ENCODE results near the gene NT5C1B.
"Not testable (repeated sequence)": the region's sequence is repeated elsewhere in the genome, so short reads cannot be mapped to it uniquely, and the experiment has no call there.

Gene NT5C1B
- total RNA-seq, result 0 to 0.04 reads per million in 2 experiments

- DNase-seq (ENCODE audit: low read depth), result no peak
Measured at GRCh38 chr2:18589354-18589753, at the start of gene NT5C1B. Gene NT5C1B (minus strand): TSS chr2:18589569. CDS start chr2:18589468, 101 bp downstream.

DNA sequence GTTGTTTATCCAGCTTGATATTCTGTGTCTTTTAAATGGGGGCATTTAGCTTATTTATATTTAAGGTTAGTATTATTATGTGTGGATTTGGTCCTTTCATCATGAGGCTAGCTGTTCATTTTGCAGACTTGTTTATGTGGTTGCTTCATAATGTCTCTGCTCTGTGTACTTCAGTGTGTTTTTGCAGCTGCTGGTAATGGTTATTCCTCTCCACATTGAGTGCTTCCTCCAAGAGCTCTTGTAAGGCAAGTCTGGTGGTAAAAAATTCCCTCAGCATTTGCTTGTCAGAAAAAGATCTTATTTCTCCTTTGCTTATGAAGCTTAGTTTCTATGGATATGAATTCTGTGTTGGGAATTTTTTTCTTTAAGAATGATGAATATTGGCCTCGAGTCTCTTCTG, 47.8 kb upstream of the NT5C1B start:
- DNase-seq (ENCODE audit: low read depth), result no peak

DNA sequence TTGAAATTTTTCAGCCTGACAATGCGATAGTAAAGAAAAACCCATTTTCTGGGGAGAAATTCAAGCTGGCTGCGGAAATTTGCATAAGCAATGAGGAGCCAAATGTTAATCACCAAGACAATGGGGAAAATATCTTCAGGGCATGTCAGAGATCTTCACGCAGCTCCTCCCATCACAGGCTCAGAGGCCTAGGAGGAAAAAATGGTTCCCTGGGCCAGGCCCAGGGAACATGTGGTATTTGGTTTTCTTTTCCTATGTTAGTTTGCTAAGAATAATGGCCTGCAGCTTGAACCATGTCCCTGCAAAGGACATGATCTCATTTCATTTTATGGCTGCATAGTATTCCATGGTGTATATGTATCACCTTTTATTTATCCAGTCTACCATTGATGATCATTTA, 43.3 kb upstream of the NT5C1B start:
- not testable (repeated sequence) for DNase-seq (ENCODE audit: low read depth)

DNA sequence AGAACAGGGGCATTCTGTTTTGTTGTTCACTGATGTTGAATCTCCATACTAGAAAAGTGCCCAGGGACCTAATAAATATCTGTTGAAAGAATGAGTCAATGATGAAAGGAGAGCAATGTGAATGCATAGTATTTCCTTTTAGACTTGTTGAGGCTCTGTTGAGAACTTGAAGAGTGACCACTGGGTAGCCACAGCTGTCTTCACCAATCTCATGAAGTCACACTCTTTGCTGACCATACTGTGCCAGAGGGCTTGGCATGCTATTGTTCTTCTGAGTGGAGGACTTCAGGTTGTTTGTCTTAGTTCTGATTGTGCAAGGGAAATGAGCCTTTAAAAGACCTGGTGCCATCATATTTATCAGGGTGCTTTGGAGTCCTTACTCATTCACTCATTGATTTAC, 41.6 kb upstream of the NT5C1B start:
- no peak for DNase-seq (ENCODE audit: low read depth)

DNA sequence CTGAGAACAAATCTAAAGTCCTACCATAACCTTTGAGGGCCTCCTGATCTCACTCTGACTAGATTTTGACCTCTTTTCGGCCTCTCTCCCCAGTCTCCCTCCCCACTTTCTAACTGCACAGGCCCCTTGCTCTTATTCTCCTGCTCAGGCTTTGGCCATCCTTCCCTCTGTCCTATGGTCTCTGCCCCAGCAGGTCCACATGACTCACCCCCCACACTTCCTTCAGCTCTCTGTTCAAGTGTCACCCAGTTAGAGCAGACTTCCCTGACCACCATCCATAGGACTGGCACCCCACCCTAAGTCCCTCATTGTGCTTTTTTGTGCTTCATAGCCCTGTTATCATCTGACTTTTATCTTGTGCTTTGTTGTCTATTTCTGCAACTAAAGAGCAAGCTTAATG, 41.2 kb upstream of the NT5C1B start:
- no peak for DNase-seq (ENCODE audit: low read depth)

- no peak for DNase-seq (ENCODE audit: low read depth)
Measured at GRCh38 chr2:18630101-18630500, 40.7 kb upstream of the NT5C1B start.

- DNase-seq (ENCODE audit: low read depth), result no peak
Measured at GRCh38 chr2:18626958-18627650, 37.7 kb upstream of the NT5C1B start.

DNA sequence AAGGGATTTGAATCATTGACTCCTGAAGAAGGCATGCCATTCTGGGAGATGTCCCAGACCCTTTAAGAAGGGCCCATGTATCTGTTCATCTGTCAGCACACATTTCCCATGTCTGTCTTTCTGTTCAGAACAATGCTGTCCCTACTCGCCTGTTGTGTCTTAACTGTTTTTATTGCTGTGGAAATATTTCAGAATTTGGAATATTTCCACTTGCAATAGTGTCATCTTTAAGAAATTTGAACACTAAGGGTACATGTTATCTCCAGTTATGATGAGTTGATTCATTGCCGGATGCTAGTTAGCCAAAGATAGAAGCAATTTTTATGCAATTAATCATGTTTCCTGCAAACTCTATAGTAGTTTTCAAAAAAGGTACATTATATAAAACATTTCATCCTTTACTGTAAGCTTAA, 36.9 kb upstream of the NT5C1B start:
- DNase-seq (ENCODE audit: low read depth), result no peak

DNA sequence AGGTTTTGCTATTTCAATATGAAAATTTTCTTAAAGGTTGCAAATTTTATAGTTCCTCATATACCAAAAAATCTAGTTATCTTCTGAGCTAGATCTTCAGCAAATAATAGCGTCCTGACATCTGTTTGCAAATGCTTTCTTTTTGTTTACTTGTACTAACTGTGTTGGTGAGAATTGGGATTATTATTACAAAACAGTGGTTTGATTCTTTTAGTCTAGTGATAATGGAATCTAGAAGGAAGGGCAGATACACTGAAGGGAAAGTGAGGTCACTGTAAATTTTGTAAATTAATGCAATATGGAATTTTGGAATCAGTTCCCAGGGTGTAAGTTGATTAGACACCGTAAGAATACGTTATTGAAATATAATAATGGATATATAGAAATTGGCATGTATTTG, 36.2 kb upstream of the NT5C1B start:
- no peak for DNase-seq (ENCODE audit: low read depth)

DNA sequence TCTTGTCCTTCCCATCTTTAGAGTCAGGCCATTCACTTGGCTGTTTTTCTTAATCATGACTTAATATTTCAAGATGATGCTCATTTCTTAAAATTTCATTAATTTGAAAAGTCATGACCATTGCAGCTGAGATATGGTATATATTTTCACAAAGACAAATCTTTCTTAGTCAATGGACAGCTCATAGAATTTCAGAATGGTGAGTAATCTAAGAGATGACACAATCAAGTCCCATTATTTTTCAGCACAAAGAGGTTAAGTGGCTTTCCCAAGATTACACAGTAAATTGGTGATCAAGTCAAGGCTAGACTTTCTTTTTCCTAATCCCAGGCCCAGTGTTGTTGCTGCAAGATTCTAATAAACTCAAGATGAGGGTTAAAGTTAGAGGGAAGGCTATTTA, 34.4 kb upstream of the NT5C1B start:
- no peak for DNase-seq (ENCODE audit: low read depth)

- no peak for DNase-seq (ENCODE audit: low read depth)
Measured at GRCh38 chr2:18620867-18621632, 31.7 kb upstream of the NT5C1B start.

DNA sequence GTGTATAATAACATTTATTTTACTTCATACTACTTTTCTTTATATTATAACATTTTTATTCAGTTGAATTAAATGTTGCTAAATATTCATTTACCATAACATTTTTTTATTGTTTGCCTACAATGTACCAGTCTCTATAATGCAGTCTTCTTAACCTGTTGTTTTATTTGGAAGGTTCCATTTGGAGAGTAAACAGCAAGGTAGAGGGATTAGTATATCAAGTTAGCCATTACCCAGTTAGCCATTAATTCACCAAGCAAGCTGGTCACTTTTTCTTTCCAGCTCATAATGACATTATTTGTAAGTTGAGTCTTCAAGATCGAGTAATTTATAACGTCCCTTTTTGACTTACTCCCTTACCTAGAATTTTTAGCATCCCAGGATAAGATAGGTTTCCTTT, 29.7 kb upstream of the NT5C1B start:
- no peak for DNase-seq (ENCODE audit: low read depth)

DNA sequence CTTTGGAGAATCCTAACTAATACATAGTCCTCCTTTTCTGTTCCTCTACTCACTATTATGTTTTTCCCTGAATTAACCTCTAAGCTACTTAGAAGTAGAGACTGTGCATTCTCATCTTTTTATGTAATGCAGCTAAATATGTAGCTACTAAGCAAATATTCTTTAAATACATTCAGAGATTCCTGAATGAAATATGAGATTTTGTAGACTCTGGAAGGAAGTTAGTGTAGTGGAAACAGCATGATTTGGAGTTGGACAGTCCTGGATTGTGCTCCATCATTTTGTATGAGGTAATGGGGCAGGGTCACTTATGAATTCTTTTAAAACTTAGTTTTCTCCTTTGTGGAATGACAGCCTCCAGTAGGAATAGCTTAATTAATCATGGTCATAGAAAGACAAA, 24.7 kb upstream of the NT5C1B start:
- no peak for DNase-seq (ENCODE audit: low read depth)

- DNase-seq (ENCODE audit: low read depth), result no peak
Measured at GRCh38 chr2:18612133-18612532, 22.8 kb upstream of the NT5C1B start.

GRCh38 chr2:18611604-18612003, 22.2 kb upstream of the NT5C1B start:
- DNase-seq (ENCODE audit: low read depth), result no peak

DNA sequence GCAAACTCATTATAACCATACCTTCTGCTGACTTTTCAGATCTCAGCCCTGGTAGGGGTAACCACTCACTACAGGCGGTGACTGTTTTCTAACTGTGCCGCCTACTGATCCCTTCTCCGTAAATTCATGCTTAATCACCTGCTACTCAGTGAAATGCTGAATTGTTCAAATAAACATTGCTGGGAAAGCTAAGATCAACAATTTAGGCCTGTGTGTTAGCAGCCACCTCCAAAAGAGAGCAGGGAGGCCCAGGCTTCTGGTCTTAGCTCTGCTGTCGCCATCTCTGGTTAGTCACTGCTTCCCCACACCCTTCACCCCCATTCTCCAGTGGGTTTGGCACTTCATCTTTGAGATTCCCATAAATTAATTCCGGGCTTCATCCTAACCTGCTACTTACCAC, 21.8 kb upstream of the NT5C1B start:
- DNase-seq (ENCODE audit: low read depth), result no peak

DNA sequence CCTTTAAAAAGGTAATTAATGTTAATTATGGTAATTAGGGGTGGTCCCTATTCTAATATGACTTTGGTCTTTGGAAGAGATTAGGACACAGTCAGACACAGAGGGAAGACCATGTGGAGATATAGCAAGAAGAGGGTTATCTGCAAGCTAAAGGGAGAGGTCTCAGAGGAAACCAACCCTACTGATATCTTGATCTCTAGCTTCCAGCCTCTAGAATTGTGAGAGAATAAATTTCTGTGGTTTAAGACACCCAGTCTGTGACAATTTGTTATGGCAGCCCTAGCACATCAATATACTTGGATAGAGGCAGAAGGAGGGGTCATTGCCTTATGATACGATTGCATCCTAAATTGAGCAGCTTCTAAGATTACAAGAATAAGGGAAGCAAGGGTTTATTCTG, 21.3 kb upstream of the NT5C1B start:
- DNase-seq (ENCODE audit: low read depth), result no peak

DNA sequence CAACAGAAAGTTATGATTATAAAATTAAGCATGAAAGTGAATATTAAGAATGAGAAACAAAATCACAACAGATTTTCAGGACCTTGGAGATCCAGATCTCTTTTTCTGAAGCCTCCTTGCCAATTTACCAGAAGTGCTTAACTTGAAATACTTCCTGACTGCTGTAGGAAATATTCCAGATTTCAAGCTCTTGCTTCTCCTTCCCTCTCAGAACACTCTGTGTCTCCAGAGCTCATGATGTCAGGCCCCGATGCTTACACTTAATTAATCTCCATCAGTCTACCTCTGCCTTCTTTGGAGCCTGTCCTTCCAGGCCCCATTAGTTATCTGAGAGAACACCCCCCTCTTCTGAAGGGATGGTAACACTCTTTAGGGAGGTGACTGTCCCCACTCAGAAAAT, 20.7 kb upstream of the NT5C1B start:
- DNase-seq (ENCODE audit: low read depth), result no peak

DNA sequence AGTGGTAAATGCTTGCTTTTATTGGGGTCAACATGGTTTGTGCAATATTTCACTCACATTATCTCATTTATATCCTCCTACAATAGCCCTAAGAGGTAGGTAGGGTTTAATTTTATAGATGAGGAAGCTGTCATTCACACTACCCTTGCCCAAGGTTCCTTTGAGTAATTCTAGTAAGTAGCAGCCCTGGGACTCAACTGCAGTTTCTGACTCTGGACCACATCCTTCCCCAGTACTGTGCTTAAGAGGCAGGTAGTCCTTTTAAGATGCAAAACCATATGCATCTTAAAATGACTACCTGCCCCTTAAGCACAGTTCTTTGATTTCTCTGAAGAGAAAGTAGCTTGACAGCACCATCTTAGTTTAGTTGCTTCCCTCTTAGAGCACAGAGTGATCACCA, 15.7 kb upstream of the NT5C1B start:
- DNase-seq (ENCODE audit: low read depth), result no peak

DNA sequence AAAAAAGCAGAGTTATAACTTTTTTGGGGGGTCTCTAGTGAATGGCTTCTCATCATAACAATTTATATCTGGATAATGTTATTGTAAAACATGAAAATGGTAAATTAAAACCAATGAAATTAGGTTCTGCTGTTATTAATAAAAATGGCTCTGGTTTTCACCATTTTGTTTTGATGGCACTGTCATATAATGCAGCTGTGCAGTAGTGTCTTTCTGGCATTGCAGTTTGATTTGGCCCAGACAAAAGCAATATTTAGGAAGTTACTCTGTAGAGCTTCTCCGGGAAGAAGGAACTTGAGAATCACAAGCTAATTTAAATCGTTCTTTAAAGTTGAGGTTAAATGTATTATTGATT, 15.1 kb upstream of the NT5C1B start:
- no peak for DNase-seq (ENCODE audit: low read depth)

DNA sequence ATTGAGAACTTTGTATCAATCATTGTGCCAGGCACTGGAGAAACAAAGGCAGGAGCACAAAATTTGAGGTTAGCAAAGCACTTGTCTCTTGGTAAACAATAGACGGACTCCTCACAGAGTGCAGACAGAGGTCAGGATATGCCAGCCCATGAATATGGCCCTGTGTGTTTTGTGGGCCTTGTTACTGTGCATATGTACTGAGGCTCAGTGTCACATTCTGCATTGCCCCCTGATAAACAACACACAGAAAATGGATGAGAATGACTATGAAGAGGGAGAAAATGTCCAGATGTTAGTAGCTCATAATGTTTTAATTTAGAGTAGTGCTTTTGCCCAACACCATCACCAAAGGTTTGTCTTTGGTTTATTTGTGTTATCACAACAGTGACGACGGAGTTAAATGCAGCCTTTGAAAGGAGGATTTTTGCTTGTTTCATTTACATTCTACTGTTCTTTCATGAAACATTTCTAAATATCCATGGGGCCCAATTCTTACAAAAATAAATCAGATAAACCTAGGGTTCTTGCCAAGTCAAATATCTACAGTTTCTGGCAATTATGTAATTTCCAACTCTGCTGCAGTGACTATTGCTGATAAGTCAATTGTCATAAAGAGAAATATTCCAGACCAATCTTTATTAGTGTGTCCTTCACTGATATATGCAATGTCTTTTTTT, 14.6 kb upstream of the NT5C1B start:
- no peak for DNase-seq (ENCODE audit: low read depth)

GRCh38 chr2:18602298-18602697, 12.9 kb upstream of the NT5C1B start:
- DNase-seq (ENCODE audit: low read depth), result no peak

GRCh38 chr2:18600255-18600613, 10.9 kb upstream of the NT5C1B start:
- DNase-seq (ENCODE audit: low read depth), result no peak
